Mucosa of gallbladder (tissue), 1 donor: ENCODE measurements around the gene SUOX. TPM values are rescaled to one million over a fixed set of nuclear protein-coding genes. Genes with fewer than 3 reads are reported as not detected.
"Not testable (repeated sequence)": the region's sequence is repeated elsewhere in the genome, so short reads cannot be mapped to it uniquely, and the experiment has no call there.

ENCODE experiments used
- DNase-seq: peaks from one replicate; pipeline ENCODE4 v3.0.0-alpha.2; 2020; ENCODE audit warnings: low spot score
- total RNA-seq: library from RNA; stranded (reverse); gene quantifications from one replicate; pipeline ENCODE4 v1.2.1, GENCODE V29; 2021
- donor health status: DM: no; HTN: no; CAD: no.

The SUOX gene
- total RNA-seq, 1 donor from 2014 or later, result 49.0 TPM

DNA sequence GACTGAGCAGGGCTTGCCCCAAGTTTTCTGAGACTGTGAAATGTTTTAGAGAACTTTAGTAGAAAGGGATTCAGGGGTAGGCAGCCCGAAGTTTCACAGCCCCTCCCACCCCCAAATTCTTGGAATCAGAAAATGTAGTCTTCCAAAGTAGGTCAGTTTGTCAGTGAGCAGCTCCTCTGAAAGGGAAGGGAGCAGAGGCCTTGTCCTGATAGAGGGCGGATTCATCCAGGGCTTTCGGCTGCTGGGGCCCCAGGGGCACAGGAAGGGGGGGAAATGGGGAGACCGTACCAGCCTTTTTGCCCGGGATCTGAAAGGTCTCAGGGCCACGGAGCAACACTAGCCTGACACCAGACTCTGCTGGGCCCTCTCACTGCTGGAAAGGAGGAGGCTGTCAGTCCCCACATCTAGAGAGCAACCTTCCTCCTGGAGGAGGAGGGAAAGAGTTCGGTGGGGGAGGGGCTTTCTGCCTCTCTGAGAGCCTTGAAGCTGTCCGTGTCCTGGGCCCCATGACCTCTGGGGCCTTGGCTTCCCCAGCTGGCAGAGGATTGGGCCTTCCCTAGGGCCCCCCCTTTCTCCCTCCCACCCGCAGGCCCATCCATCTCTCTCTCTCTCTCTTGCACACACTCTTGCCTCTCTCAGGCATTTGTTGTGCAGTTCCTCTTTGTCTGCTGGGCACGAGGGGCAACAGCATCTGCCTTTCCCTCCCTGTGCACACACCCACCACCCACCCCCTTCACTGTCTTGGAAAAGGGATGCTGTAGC, 23.5 kb downstream of the SUOX start, which contains the start of gene IKZF4:
TSS of gene IKZF4 (plus strand) at position 621 of the 762 bp plus-strand sequence. CDS start 451 bp downstream, outside the sequence.
- peak; percentile 34 for DNase-seq

DNA sequence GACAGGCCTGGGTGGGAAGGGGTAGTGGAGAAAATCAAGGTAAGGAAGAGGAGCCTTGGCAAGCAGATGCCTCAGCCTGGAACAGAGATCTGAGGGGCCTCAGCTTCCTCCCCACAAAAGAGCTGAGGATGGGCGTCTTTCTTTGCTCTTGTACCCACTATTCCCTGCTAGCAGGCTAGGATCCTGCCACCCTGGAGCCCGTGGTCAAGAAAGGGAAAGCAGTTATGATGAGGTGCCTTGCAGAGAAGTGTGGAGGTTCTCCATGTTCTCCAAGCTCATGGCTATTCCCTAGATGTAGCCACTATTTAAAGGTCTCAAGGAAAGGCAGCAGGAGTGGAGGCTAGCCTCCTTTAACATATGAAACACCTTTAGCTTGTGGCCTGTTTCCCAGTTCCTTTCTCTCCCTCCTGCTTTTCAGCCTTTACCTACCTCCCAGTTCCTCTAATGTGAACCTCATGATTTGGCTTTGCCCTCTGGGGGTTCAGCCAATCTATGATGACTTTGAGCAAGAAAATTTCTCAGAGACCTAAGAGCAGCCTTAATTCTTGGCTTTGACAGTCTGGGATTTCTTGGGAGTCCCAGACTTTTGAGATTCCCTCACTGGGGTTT, 24.9 kb downstream of the SUOX start:
- DNase-seq, result no peak

DNA sequence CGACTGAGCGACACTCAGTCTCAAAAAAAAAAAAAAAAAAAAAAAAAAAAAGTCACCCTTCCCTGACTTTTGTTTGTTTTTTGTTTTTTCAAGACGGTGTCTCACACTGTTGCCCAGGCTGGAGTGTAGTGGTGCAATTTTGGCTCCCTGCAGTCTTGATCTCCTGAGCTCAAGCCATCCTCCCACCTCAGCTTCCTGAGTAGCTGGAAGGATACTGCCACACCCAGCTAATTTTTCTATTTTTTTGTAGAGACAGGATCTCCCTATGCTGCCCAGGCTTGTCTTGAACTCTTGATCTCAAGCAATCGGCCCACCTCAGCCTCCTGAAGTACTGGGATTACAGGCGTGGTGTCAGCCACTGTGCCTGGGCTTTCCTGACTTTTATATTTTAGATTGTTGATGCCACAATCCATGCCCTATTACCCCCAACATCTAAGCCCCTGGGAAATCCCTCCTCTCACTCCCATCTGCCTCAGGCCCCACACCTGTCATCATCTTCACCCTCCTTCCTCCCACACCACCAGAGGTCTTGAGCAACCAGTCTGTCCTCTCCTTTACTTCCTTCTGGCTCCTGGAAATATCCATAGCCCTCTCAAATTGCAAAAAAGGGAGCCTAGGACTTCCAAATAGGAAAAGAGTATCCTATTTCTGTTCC, 31.6 kb downstream of the SUOX start:
- no peak for DNase-seq

- no peak for DNase-seq
Observed at GRCh38 chr12:56029166-56029519, 32.1 kb downstream of the SUOX start.

DNA sequence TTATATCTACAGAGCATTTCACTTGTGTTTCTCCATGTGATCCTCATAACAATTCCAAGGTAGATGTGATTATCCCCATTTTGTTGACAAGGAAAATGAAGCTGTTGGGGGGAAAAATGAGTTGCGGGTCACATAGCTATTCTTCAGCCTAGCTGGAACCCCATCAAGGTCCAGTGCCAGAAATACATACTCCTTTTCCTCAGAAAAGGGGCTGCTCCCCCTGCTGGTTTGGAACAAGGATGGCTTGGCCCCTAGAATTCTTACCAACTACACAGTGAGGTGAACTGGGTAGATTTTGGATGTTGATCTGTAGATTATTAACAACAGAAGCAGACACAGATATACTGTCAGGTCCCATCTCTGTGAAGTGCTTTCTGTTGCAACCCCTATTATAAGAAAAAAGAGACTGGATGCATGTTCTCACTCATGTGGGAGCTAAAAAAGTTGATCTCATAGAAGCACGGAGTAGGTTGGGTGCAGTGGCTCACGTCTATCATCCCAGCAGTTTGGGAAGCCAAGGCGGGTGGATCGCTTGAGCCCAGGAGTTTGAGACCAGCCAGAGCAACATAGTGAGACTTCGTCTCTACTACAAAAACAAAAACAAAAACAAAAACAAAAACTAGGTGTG, 32.7 kb downstream of the SUOX start:
- peak; percentile 38 for DNase-seq

- no peak for DNase-seq
Observed at GRCh38 chr12:56031987-56032386, 34.9 kb downstream of the SUOX start.

- no peak for DNase-seq
Observed at GRCh38 chr12:56034586-56035332, 37.7 kb downstream of the SUOX start.

DNA sequence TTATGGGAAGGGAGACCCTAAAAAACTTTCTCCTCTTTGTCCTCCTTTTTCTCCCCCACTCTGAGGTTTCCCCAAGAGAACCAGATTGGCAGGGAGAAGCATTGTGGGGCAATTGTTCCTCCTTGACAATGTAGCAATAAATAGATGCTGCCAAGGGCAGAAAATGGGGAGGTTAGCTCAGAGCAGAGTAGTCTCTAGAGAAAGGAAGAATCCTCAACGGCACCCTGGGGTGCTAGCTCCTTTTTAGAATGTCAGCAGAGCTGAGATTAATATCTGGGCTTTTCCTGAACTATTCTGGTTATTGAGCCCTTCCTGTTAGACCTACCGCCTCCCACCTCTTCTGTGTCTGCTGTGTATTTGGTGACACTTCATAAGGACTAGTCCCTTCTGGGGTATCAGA, 40.1 kb downstream of the SUOX start:
- no peak for DNase-seq

DNA sequence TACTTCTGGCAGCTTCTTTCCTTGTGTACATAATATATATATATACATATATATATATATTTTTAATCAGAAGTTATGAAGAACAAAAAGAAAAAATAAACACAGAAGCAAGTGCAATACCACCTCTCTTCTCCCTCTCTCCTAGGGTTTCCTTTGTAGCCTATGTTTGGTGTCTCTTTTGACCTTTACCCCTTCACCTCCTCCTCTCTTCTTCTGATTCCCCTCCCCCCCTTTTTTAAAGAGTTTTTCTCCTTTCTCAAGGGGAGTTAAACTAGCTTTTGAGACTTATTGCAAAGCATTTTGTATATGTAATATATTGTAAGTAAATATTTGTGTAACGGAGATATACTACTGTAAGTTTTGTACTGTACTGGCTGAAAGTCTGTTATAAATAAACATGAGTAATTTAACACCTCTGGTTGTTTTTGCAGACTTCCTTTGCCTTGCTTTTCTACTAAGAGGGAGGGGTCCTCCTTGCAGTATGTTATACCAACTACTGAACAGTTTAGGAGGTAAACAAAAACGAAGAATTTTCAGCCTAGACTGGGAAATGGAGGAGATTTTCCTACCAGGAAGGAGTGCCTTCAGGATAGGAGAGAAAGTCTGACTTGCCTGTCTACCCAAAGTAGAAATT, 41.1 kb downstream of the SUOX start:
- DNase-seq, result no peak

DNA sequence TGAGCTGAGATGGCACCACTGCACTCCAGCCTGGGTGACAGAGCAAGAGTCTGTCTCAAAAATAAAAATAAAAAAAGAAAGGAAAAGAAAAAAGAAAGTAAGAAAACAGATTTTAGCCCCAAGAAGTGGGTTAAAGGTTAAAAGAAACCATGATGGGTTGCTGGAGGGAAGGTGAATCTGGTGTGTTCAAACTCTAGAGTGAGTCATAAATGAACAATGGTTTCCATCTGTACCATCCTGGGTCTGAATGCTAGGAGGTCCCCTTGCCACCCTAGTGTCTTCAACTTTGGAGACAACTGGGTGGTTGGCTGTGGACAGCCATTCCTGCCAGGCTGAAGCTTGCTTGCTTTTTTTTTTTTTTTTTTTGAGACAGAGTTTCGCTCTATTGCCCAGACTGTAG, 43.1 kb downstream of the SUOX start:
- DNase-seq, result no peak

DNA sequence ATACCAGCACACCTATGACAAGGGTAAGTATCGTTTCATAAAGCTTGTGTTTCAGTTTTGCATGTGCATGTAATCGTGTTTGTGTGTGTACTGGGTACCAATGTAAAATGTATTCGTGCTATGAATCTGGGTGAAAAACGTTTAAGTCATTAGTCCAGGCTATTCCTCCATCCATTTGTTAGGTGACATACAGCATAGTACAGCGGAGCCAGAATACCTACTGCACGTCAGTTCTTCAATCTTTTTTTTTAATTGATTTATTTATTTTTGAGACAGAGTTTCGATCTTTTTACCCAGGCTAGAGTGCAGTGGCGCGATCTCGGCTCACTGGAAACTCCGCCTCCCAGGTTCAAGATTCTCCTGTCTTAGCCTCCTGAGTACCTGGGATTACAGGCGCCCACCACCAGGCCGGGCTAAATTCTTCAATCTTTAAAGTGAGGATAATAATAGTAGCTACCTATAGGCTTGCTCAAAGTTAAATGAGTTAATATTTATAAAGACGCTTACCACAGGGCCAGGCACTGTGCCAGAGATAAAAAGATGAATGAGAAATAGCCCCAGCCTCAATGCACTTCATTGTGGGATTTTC, 44.0 kb downstream of the SUOX start:
- no peak for DNase-seq

DNA sequence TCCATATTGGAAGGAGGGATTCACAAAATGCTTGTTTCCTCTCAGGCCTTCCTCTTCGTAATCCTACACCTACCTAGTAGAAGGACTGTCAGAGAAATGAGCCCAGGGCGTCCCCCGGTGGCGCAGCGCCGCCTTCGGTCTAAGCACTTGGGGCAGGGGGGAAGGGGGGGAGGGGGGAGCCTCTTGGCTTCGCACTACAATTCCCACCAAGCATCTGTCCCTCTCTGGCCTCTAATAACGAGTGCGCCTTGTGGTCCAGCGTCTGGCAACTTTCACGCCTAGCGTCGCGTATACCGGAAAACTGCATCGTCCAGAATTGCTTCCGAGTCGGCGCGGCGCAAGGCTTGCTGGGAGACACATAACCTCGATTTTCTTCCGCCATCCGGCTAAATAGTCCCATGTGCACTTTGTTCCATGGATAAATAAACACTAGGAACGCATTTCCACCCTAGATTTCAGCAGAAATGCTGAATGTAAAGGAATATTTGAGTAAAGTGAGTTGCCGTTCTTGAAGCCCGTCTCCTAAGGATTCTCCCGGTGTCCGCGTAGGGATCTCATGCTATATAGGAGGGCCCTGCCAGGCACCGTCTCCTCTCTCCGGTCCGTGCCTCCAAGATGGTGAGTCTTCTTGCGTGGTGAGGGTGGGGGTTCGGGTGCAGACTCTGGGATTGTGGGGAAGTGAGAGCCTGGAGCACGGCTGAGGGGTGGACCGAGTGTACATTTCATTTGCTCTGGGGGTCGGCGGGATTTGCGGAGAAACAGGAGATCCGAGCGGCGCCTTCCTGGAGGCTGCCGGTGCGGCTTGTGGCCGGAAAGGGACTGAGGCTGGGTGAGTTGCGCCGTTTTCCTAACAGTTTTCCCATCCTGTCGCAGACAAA, 44.7 kb downstream of the SUOX start, which contains the start of gene RPS26:
TSS of gene RPS26 (plus strand) at position 367 of the 878 bp plus-strand sequence. CDS start at position 616, 249 bp downstream.
- DNase-seq, result peak; percentile 97

DNA sequence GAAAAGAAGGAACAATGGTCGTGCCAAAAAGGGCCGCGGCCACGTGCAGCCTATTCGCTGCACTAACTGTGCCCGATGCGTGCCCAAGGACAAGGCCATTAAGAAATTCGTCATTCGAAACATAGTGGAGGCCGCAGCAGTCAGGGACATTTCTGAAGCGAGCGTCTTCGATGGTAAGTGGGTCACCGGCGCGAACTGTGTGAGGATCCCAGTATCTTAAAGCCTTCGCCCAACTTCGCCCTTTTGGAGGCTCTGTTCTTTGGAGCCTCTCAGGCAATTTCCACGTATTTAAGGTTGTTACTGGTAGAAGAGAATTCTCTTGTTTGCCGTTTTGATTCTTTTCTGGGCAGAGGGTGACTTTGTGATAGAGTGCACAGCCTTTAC, 45.3 kb downstream of the SUOX start:
- not testable (repeated sequence) for DNase-seq

- DNase-seq, result no peak
Observed at GRCh38 chr12:56042843-56043242, 45.8 kb downstream of the SUOX start.

DNA sequence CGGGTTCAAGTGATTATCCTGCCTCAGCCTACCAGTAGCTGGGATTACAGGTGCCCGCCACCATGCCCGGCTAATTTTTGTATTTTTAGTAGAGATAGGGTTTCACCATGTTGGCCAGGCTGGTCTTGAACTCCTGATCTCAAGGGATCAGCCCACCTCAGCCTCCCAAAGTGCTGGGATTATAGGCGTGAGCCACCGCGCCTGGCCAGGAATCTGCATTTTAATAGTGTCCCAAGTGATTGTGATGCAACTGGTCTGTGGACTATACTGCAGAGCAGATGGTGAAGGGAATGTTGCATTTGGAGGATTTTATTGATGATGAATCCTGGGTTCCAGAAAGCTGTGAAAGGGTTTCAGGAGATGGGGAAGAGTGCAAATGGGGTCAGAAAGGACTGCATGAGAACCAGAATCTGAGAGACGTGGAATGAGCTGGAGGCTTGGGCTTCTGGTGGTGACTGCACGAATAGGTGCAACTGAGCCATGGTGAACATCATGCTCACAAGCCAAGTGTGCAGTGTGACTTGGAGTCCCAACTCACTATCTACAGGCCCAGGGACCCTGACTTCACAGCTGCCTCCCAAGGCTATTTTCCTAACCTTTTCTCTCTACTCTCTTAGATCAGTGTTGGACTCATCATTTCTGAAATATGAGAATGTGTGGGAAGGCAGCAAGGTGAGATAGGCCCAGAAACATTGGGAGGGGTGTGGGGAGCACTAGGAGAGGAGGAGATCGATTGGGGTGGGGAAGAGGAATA, 49.1 kb downstream of the SUOX start:
- no peak for DNase-seq

DNA sequence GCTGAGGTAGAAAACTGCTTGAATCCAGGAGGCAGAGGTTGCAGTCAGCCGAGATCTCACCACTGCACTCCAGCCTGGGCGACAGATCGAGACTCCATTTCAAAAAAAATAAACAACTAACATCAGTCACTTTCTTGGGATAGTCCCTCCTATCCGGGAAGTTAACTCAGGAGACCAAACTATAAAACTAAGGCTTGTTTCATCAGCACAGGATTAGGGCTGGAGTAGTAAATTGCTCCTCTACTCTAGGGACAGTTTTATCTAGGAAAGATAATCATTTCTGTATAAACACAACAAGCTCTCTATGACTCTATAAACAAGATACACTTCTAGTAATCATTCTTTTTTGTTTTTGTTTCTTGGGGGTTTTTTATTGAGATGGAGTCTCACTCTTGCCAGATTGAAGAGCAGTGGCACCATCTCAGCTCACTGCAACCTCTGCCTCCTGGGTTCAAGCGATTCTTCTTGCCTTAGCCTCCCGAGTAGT, 56.4 kb downstream of the SUOX start:
- DNase-seq, result no peak
